IMR-90 (cell line): Measurements from ENCODE around the gene TADA2A.
A peak's percentile ranks its signal among the peaks of the same experiment; 100 is the strongest.

Experiments used
- BHLHE40 ChIP-seq: fragments of 150-350 bp; IDR thresholded peaks from 2 replicates; pipeline ENCODE4 v1.6.1; 2016; ENCODE audit warnings: mild to moderate bottlenecking, low read depth, low read length
- CEBPB ChIP-seq: IDR thresholded peaks from 2 replicates; pipeline ENCODE4 v1.6.1; 2012; ENCODE audit warnings: low read depth, low read length, improper control_type of control experiment
- CHD1 ChIP-seq: IDR thresholded peaks from 2 replicates; pipeline ENCODE4 v1.6.1; 2012; ENCODE audit warnings: low read depth, low read length, improper control_type of control experiment
- CTCF ChIP-seq: conservative IDR thresholded peaks from 2 replicates; pipeline ENCODE4 v1.5.1; 2012; ENCODE audit warnings: mild to moderate bottlenecking, low read depth, low read length, improper control_type of control experiment
- ELK1 ChIP-seq: fragments of 150-350 bp; IDR thresholded peaks from 2 replicates; pipeline ENCODE4 v1.6.1; 2016; ENCODE audit warnings: low read depth, mild to moderate bottlenecking, low read length, moderate library complexity, borderline replicate concordance
- FOS ChIP-seq: fragments of 150-350 bp; IDR thresholded peaks from 2 replicates; pipeline ENCODE4 v1.6.1; 2016; ENCODE audit warnings: low read depth, low read length
- MAFK ChIP-seq: IDR thresholded peaks from 2 replicates; pipeline ENCODE4 v1.6.1; 2012; ENCODE audit warnings: low read depth, low read length, improper control_type of control experiment
- MXI1 ChIP-seq: IDR thresholded peaks from 2 replicates; pipeline ENCODE4 v1.6.1; 2012; ENCODE audit warnings: low read depth, mild to moderate bottlenecking, low read length, moderate library complexity, borderline replicate concordance
- NFE2L2 ChIP-seq: fragments of 150-350 bp; IDR thresholded peaks from 2 replicates; pipeline ENCODE4 v1.6.1; 2016; ENCODE audit warnings: low read depth, mild to moderate bottlenecking, low read length
- POLR2A ChIP-seq: IDR thresholded peaks from 2 replicates; pipeline ENCODE4 v1.6.1; 2012; ENCODE audit warnings: mild to moderate bottlenecking, low read depth, low read length
- SMC3 ChIP-seq: fragments of 150-350 bp; IDR thresholded peaks from 2 replicates; pipeline ENCODE4 v1.6.1; 2016; ENCODE audit warnings: low read depth, mild to moderate bottlenecking, antibody characterized with exemption, low read length, moderate library complexity
- USF2 ChIP-seq: fragments of 150-350 bp; IDR thresholded peaks from 2 replicates; pipeline ENCODE4 v1.6.1; 2017; ENCODE audit warnings: mild to moderate bottlenecking, antibody characterized with exemption, low read length, low read depth

- TF ChIP-seq CTCF: no peak
- TF ChIP-seq ELK1: no peak
- TF ChIP-seq POLR2A: no peak
- TF ChIP-seq CEBPB: no peak
- no peak for TF ChIP-seq BHLHE40
- TF ChIP-seq SMC3: no peak
- TF ChIP-seq USF2: peak; percentile 72
- no peak for TF ChIP-seq MAFK
- TF ChIP-seq NFE2L2: no peak
- peak; percentile 90; the same call in 1 of the 2 replicates for TF ChIP-seq MXI1
- TF ChIP-seq CHD1: no peak
- no peak for TF ChIP-seq FOS
Observed at GRCh38 chr17:37358098-37358829, 48.4 kb upstream of the TADA2A start.
